SIG-M5 (cell line): ENCODE measurements around the gene CAMK4.

Experiments
- DNase-seq: peaks from one replicate; lab custom pipeline; 2025; lab: John Stamatoyannopoulos, UW

The CAMK4 gene

GRCh38 chr5:111425205-111425604 is 201.0 kb downstream of the CAMK4 start:
- no peak for DNase-seq

GRCh38 chr5:111427762-111428161 is 203.6 kb downstream of the CAMK4 start:
- DNase-seq: no peak

- no peak for DNase-seq
These were observed 208.8 kb downstream of the CAMK4 start for GRCh38 chr5:111432883-111433536.

GRCh38 chr5:111434800-111435199 is 210.6 kb downstream of the CAMK4 start:
- no peak for DNase-seq

- no peak for DNase-seq
These were observed 215.4 kb downstream of the CAMK4 start for GRCh38 chr5:111439473-111440075.

- DNase-seq: no peak
These were observed 222.9 kb downstream of the CAMK4 start for GRCh38 chr5:111447099-111447498.

- DNase-seq: no peak
These were observed 223.6 kb downstream of the CAMK4 start for GRCh38 chr5:111447822-111448221.

- DNase-seq: no peak
These were observed 229.1 kb downstream of the CAMK4 start for GRCh38 chr5:111453295-111453694.

- DNase-seq: no peak
These were observed 229.6 kb downstream of the CAMK4 start for GRCh38 chr5:111453747-111454146.

- no peak for DNase-seq
These were observed 230.0 kb downstream of the CAMK4 start for GRCh38 chr5:111454198-111454622.

- DNase-seq: no peak
These were observed 230.6 kb downstream of the CAMK4 start for GRCh38 chr5:111454776-111455175.

GRCh38 chr5:111461255-111461671 is 237.1 kb downstream of the CAMK4 start:
- DNase-seq: no peak

- no peak for DNase-seq
These were observed 237.8 kb downstream of the CAMK4 start for GRCh38 chr5:111461934-111462333.

GRCh38 chr5:111463311-111463710 is 239.1 kb downstream of the CAMK4 start:
- DNase-seq: no peak

GRCh38 chr5:111469293-111469896 is 245.2 kb downstream of the CAMK4 start:
- no peak for DNase-seq

- no peak for DNase-seq
These were observed 245.7 kb downstream of the CAMK4 start for GRCh38 chr5:111469903-111470302.

- no peak for DNase-seq
These were observed 247.9 kb downstream of the CAMK4 start for GRCh38 chr5:111472096-111472495.

- DNase-seq: peak; percentile 19
These were observed 248.4 kb downstream of the CAMK4 start for GRCh38 chr5:111472579-111472978.

- DNase-seq: no peak
These were observed 254.1 kb downstream of the CAMK4 start for GRCh38 chr5:111478266-111478665.

- DNase-seq: no peak
These were observed 254.7 kb downstream of the CAMK4 start for GRCh38 chr5:111478898-111479297.

GRCh38 chr5:111480346-111480745 is 256.2 kb downstream of the CAMK4 start:
- DNase-seq: no peak

- no peak for DNase-seq
These were observed 261.9 kb downstream of the CAMK4 start for GRCh38 chr5:111486055-111486454.

- no peak for DNase-seq
These were observed 262.7 kb downstream of the CAMK4 start for GRCh38 chr5:111486926-111487325.

- no peak for DNase-seq
These were observed 264.2 kb downstream of the CAMK4 start for GRCh38 chr5:111488353-111488752.
